GM10266 (cell line): ENCODE results near the gene AEBP2.

Experiments used
- DNase-seq: peaks from one replicate; pipeline ENCODE4 v3.0.0; 2012; ENCODE audit errors: extremely low spot score
- CTCF ChIP-seq: IDR thresholded peaks from 2 replicates; pipeline ENCODE4 v1.5.1; 2012; ENCODE audit warnings: mild to moderate bottlenecking, low read depth; ENCODE audit not compliant: control insufficient read depth, insufficient read depth; ENCODE audit errors: missing control alignments

AEBP2 gene

GRCh38 chr12:19496219-19496878, 57.1 kb downstream of the AEBP2 start:
- no peak for TF ChIP-seq CTCF
- DNase-seq, result no peak

GRCh38 chr12:19498099-19498498, 58.8 kb downstream of the AEBP2 start:
- no peak for TF ChIP-seq CTCF

GRCh38 chr12:19499030-19499429, 59.7 kb downstream of the AEBP2 start:
- no peak for TF ChIP-seq CTCF
- DNase-seq, result no peak

More at GRCh38 chr12:19498099-19498498, 58.8 kb downstream of the AEBP2 start:
- DNase-seq, result no peak

GRCh38 chr12:19506497-19506896, 67.2 kb downstream of the AEBP2 start:
- DNase-seq, result no peak
- no peak for TF ChIP-seq CTCF

- no peak for DNase-seq
- TF ChIP-seq CTCF, result peak; percentile 21
Measured at GRCh38 chr12:19507823-19508222, 68.5 kb downstream of the AEBP2 start.

GRCh38 chr12:19510461-19510860, 71.2 kb downstream of the AEBP2 start:
- TF ChIP-seq CTCF, result no peak
- DNase-seq, result no peak

- DNase-seq, result no peak
- TF ChIP-seq CTCF, result no peak
Measured at GRCh38 chr12:19515179-19515578, 75.9 kb downstream of the AEBP2 start.
